ENCODE results near the gene HIGD1C.

GRCh38 chr12:50947933-50948626 lies 4.3 kb upstream of the HIGD1C start:
- TF ChIP-seq USF1 (CRISPR knock-in tag; IDR thresholded peaks at IDR 0.05) (no peak), USF2 (CRISPR knock-in tag; IDR thresholded peaks at IDR 0.05) (no peak), ERG (CRISPR knock-in tag; IDR thresholded peaks at IDR 0.05) (no peak), CTCF (IDR thresholded peaks at IDR 0.05) (no peak), GABPB1 (CRISPR knock-in tag; IDR thresholded peaks at IDR 0.05) (no peak), ETV6 (CRISPR knock-in tag; IDR thresholded peaks at IDR 0.05) (no peak), AFF4 (CRISPR knock-in tag; IDR thresholded peaks at IDR 0.05; ENCODE audit: borderline replicate concordance) (no peak)

Data from WTC11 (cell line).